Large intestine (tissue), 3 donors: ENCODE data around the gene ZNF488. TPM values are rescaled to one million over a fixed set of nuclear protein-coding genes. Genes with fewer than 3 reads are reported as not detected.
A peak's percentile ranks its signal among the peaks of the same experiment; 100 is the strongest.

Experiments used
- DNase-seq, 2 donors: peaks; one replicate each; pipeline versions ENCODE4 v3.0.0 to v3.0.0-alpha.2; 2013
- H3K27ac ChIP-seq: one replicate; pipeline ENCODE4 v1.5.1; 2013; ENCODE audit warnings: low read length
- H3K27me3 ChIP-seq: 2 replicates; pipeline ENCODE4 v1.6.1; 2013; ENCODE audit warnings: low read length; ENCODE audit not compliant: control insufficient read depth, insufficient read depth
- H3K36me3 ChIP-seq: 2 replicates; pipeline ENCODE4 v1.6.1; 2013; ENCODE audit warnings: low read length; ENCODE audit not compliant: control insufficient read depth, insufficient read depth
- H3K4me1 ChIP-seq: one replicate; pipeline ENCODE4 v1.6.1; 2013; ENCODE audit warnings: low read length; ENCODE audit not compliant: control insufficient read depth, insufficient read depth
- H3K4me3 ChIP-seq: one replicate; pipeline ENCODE4 v1.5.1; 2013; ENCODE audit warnings: low read length
- H3K9me3 ChIP-seq: one replicate; pipeline ENCODE4 v1.6.1; 2013; ENCODE audit warnings: mild to moderate bottlenecking, low read depth, low read length, moderate library complexity; ENCODE audit not compliant: control insufficient read depth
- WGBS: methylation state at CpG from one replicate; pipeline ENCODE4 v1.1.5; 2013; ENCODE audit warnings: low lambda C conversion rate; ENCODE audit not compliant: insufficient coverage; 5-methylcytosine and 5-hydroxymethylcytosine counted together
- polyA plus RNA-seq: library from polyadenylated mRNA; unstranded; fragments of 120-200 nt; gene quantifications from one replicate; pipeline ENCODE4 v1.2.1, GENCODE V29; 2013

Gene ZNF488
- polyA plus RNA-seq, 1 donor: 2.2 TPM

DNA sequence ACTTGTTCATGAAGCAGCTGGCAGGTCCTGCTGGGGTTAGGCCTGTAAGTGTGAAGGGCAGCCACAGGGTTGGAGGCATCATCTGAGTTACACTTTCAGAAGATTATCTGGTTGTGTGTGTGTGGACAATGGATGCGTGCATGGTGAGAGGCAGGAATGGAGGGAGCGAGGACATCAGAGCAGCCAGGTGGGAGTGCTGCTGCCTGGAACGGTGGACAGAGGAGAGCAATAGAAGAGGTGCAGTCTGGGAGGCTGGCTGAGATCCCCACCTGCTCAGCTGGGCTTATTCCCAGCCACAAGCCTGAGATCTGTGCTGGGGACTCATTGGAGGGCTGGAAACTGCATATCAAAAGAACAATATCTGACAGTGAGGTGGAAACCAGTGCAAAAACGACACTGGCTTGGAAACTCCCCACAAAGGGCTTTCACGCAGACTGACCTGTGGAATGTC, 17.9 kb downstream of the ZNF488 start:
- Histone ChIP-seq H3K9me3 (no peaks in the 10 kb centered on the region), H3K4me1 (peaks cover 21% of the 10 kb centered on the region), H3K27me3 (no peaks in the 10 kb centered on the region), H3K4me3 (no peak overlapping the region), H3K27ac (no peak overlapping the region), H3K36me3 (no peaks in the 10 kb centered on the region)
- DNase-seq: no peak
- no CpG with 5 or more reads among the region's 5 CpGs for WGBS

DNA sequence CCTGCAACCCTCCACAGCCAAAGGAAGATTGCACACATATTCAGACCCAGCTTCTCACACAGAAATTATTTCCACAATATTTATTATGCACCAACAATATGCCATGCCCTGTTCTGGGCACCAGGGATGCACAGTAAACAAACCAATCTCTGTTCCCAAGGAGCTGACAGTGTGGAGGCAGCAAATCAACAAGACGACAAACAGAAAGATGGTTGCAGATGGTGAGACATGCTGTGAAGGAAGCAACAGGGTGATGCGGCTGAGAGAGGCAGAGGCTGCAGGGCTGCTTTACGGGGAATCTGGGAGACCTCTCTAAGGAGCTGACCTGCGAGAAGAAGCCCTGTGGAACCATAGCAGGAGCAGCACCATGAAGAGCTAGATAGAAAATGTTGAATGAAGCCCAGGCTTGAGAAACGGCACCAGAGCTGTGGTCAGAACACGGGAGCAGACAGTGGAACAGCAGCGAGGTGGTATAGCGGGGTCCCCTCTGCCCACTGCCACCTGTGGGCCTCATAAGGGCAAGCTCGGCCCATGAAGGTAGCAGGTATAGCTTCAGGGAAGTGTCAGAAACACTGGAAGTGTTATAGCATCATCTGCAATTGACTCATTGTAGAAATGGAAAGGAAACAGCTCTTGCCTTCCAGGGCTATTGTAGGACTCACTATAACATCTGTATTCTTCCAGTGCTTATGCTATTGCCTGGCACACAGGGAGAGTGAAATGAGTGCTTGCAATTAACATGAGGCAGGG, 18.5 kb downstream of the ZNF488 start:
- H3K27me3 ChIP-seq: no peaks in the 10 kb centered on the region
- H3K4me3 ChIP-seq: no peak overlapping the region
- peaks cover 21% of the 10 kb centered on the region for H3K4me1 ChIP-seq
- no peaks in the 10 kb centered on the region for H3K9me3 ChIP-seq
- no peak overlapping the region for H3K27ac ChIP-seq
- no peaks in the 10 kb centered on the region for H3K36me3 ChIP-seq
- DNase-seq: no peak
- no CpG with 5 or more reads among the region's 9 CpGs for WGBS

DNA sequence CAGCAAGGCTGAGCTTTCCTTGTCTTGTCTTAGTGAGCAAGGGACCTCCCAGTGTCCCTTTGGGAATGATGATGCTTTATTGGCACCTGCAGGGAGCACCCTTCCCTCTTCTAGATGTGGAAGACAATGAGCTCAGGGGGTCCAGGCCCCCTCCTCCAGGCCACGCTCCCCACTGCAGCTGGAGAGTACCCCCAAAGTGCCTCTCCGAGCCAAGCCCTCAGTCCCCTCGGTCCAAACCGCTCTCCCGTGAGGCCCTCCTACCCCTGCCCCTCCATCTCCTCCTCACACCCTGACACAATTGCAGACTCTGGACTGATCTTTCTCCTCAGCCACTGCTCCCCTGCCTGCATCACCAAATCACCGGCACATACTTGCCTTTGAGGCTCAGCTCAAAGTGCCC, 19.2 kb downstream of the ZNF488 start:
- 60% methylated on average over 1 of the region's 6 CpGs for WGBS
- no peak overlapping the region for H3K4me3 ChIP-seq
- DNase-seq: peak in 1 of 2 donors; percentile 25
- H3K36me3 ChIP-seq: no peaks in the 10 kb centered on the region
- H3K9me3 ChIP-seq: no peaks in the 10 kb centered on the region
- no peaks in the 10 kb centered on the region for H3K27me3 ChIP-seq
- H3K4me1 ChIP-seq: peaks cover 21% of the 10 kb centered on the region
- no peak overlapping the region for H3K27ac ChIP-seq

DNA sequence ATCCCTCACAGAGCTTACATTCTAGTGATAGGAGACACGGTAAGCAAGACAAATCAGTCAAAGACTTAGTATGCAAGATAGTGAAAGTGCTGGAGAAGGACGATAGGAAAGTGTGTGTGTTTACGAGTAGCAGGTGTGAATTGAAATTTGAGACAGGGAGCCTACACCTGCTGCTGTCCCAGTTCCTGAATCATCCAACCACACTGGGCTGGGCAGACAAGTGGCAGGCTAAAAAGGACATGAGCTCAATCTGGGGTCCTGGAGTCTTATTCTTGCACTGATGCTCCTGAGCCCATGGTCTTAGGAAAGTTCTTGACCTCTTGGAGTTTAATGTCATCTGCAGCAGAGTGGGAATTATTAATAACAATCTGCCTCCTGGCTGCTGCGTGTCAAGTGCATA, 19.7 kb downstream of the ZNF488 start:
- Histone ChIP-seq H3K4me1 (peaks cover 21% of the 10 kb centered on the region), H3K4me3 (no peak overlapping the region), H3K27me3 (no peaks in the 10 kb centered on the region), H3K36me3 (no peaks in the 10 kb centered on the region), H3K27ac (peak overlapping the region; percentile 64), H3K9me3 (no peaks in the 10 kb centered on the region)
- peak in 1 of 2 donors; percentile 43 for DNase-seq
- WGBS: no CpG with 5 or more reads among the region's 4 CpGs

DNA sequence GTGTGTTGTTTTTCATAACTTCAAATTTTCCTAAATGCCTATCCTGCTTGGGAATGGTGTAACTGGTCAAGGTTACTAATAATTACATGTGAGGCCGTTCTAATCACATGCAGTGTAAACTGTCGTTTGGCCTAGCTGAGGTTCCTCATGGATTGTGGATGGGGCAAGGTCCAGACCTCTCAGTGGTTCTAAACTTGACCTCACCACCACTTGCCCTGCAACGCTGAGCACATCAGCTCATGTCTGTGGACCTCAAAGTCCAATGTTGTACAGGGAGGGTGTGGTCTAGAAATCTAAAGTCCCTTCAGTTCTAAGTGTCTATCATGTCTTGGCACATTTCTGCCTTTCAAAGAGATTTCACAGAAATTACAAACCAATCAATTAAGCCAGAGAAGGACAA, 20.3 kb downstream of the ZNF488 start:
- H3K27ac ChIP-seq: peak overlapping the region; percentile 64
- peak; percentile 90 to 94 for DNase-seq
- no peaks in the 10 kb centered on the region for H3K27me3 ChIP-seq
- no CpG with 5 or more reads among the region's 3 CpGs for WGBS
- peaks cover 21% of the 10 kb centered on the region for H3K4me1 ChIP-seq
- no peaks in the 10 kb centered on the region for H3K36me3 ChIP-seq
- no peak overlapping the region for H3K4me3 ChIP-seq
- H3K9me3 ChIP-seq: no peaks in the 10 kb centered on the region

DNA sequence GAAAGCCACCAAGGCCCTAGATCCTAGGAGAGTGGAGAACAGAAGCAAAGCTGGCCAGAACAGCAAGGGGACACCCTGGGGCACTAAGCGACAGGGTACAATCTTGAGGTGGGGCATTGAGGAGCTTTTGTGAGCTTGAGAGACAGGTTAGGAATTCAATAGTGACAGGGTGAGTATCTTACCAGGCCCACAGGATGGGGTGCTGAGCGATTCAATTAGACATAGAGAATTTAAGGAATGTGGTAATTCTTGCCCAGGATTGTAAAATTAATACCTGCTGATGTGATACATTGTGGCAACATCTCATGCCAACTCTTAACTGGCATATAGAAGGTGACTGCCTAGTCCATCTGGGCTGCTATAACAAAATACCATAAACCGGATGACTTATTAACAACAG, 21.9 kb downstream of the ZNF488 start:
- no peaks in the 10 kb centered on the region for H3K27me3 ChIP-seq
- H3K36me3 ChIP-seq: no peaks in the 10 kb centered on the region
- peaks cover 21% of the 10 kb centered on the region for H3K4me1 ChIP-seq
- DNase-seq: no peak
- WGBS: 100% methylated on average over 1 of the region's 3 CpGs
- no peak overlapping the region for H3K4me3 ChIP-seq
- H3K27ac ChIP-seq: no peak overlapping the region
- H3K9me3 ChIP-seq: no peaks in the 10 kb centered on the region

DNA sequence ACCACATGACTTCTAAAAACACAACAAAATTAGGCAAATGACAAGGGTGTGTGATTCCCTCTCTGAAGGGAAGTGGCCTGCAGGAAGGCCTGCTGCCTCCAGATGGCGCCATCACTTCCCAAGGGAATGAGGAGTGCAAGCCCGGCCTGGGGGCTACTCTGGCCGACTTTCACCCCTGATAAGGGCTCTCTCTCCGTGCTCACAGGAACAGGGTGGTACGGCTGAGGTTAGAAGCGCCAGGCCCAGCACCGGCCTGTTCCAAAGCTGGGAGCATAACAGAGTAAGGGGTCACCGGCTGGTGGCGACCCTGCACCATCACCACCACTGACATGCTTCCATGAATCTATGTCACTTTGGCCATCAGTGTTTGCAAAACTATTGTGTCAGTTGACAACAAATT, 22.8 kb downstream of the ZNF488 start:
- Histone ChIP-seq H3K4me3 (no peak overlapping the region), H3K27ac (no peak overlapping the region), H3K36me3 (no peaks in the 10 kb centered on the region), H3K9me3 (no peaks in the 10 kb centered on the region), H3K4me1 (peaks cover 21% of the 10 kb centered on the region), H3K27me3 (no peaks in the 10 kb centered on the region)
- DNase-seq: peak in 1 of 2 donors; percentile 30
- no CpG with 5 or more reads among the region's 9 CpGs for WGBS

DNA sequence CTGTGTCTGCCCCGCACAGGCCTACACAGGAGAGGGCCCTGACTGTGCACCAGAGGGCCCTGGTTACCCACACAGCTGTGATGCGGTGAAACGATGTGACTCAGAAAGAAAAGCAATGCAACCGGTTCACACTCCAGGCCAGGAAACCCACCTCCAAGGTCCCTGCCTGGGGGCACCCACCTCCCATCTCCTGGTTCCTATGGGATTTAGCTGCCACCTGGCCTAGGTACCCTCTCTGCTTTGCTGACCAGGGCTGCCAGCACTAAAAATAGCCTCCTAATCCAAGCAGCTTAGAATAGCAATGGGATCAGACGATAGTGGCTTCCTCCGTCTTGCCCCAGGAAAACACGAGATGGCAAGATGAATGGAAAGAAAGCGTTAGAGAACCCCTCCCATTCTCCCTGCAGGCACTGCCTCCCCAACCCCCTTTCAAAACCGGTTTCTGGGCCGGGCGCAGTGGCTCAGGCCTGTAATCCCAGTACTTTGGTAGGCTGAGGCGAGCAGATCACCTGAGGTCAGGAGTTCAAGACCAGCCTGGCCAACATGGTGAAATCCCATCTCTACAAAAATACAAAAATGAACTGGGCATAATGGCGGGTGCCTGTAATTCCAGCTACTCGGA, 23.6 kb downstream of the ZNF488 start:
- no peaks in the 10 kb centered on the region for H3K36me3 ChIP-seq
- DNase-seq: no peak
- peaks cover 21% of the 10 kb centered on the region for H3K4me1 ChIP-seq
- no CpG with 5 or more reads among the region's 14 CpGs for WGBS
- no peaks in the 10 kb centered on the region for H3K27me3 ChIP-seq
- H3K27ac ChIP-seq: no peak overlapping the region
- H3K4me3 ChIP-seq: no peak overlapping the region
- no peaks in the 10 kb centered on the region for H3K9me3 ChIP-seq

DNA sequence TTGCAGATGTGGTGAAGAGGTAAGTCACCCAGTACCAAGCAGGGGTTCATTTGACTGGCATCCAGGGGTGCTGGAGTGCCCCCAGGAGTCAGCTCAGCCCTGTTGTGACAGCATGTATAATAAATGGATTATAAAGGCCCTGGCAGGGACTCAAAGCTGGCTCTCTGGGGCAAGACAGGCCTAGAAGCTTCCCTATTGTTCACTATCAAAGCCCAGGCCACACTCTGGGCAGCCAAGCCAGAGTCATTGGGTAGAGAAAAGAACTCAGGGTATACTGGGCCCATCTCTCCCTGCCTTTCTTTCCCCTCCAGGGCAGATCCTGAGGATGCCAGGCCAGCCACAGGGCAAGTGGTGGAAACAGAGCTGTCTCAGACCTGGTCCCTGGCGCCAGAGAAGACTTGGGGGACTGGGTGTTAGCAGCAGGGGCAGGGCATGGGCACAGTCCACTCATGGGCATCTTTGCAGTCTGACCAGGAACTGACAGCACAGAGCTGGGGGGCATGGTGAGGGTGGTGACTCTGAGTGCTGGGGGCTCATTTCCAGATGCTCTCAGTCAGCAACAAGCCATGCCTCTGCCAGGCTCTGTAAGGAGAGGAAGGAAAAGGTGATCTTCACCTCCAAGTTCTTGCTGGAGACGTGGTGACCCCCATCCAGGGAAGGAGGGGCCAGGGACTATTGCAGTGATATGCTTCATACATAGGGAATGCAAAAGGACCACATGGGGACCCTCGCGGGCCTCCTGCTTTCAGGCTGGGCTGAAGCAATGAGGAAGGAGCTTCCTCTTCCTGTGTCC, 24.3 kb downstream of the ZNF488 start:
- DNase-seq: no peak
- no peaks in the 10 kb centered on the region for H3K27me3 ChIP-seq
- no CpG with 5 or more reads among the region's 4 CpGs for WGBS
- H3K36me3 ChIP-seq: no peaks in the 10 kb centered on the region
- H3K4me3 ChIP-seq: no peak overlapping the region
- H3K9me3 ChIP-seq: no peaks in the 10 kb centered on the region
- peaks cover 18% of the 10 kb centered on the region for H3K4me1 ChIP-seq
- no peak overlapping the region for H3K27ac ChIP-seq

DNA sequence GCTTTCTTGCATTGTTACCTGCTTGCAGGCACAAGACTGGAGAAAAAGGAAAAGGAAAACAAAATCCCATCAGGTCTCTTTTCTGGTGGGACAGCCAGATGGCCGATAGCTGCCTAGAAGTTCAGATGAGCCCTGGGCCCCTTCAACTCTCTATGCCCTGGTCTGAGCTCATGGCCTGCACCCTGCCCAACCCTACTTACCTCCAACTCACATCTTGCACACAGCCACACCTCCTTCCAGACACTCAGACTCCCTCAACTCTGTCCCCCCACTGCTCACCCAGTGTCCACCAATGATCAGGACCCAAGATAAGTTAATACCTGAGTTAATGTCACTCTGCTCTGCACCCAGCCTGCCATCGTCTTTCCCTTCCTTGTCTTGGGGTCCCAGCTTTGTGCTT, 25.0 kb downstream of the ZNF488 start:
- DNase-seq: no peak

More for the DNA sequence above, 25.0 kb downstream of the ZNF488 start:
- H3K4me1 ChIP-seq: peaks cover 10% of the 10 kb centered on the region
- H3K9me3 ChIP-seq: no peaks in the 10 kb centered on the region
- H3K4me3 ChIP-seq: no peak overlapping the region
- H3K36me3 ChIP-seq: no peaks in the 10 kb centered on the region
- WGBS: no CpG with 5 or more reads among the region's 2 CpGs
- no peaks in the 10 kb centered on the region for H3K27me3 ChIP-seq
- H3K27ac ChIP-seq: no peak overlapping the region
